Measurements from ENCODE around the gene CERS6. TPM values are rescaled to one million over a fixed set of nuclear protein-coding genes. Genes with fewer than 3 reads are reported as not detected.
A peak's percentile ranks its signal among the peaks of the same experiment; 100 is the strongest.

The CERS6 gene
- total and polyA plus RNA-seq, 8 donors = 3.2 to 18.0 (median 7.6) TPM

DNA sequence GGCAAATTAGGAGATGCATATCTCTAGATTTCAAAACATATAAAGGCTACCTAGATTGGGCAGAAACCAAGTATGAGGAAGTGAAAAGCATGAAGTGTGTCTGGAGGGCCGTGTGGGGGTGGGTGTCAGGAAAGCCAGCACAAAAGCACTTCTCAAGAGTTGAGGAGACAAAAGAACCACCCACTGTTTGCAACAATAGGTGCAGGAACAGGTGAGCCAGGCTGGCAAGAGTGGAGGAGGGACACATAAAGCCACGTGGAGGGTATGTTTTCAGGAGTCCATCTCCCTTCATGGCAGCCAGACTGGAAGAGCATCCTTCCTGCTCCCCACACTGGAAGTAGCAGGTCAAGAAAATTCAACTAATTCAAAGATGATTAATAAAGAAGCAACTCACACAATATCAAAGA, 96.4 kb downstream of the CERS6 start:
- peaks cover 0 to 5% (median 4%) of the 10 kb centered on the region in 3 donors for H3K4me1 ChIP-seq
- FAIRE-seq (no peak), ATAC-seq (peak in 1 of 4 donors; percentile 41), DNase-seq (no peak)
- intact Hi-C loops (cut with DNase I) = no loop called here
- no peaks in the 10 kb centered on the region for H3K36me3 ChIP-seq
- no peaks in the 10 kb centered on the region for H3K9me3 ChIP-seq
- no peak overlapping the region for H3K27ac ChIP-seq
- H3K27me3 ChIP-seq = no peaks in the 10 kb centered on the region
- WGBS, 2 donors = 71 to 82% methylated on average over 2 of the region's 2 CpGs
- no peak overlapping the region for H3K4me3 ChIP-seq
- TF ChIP-seq, protein P1, sequence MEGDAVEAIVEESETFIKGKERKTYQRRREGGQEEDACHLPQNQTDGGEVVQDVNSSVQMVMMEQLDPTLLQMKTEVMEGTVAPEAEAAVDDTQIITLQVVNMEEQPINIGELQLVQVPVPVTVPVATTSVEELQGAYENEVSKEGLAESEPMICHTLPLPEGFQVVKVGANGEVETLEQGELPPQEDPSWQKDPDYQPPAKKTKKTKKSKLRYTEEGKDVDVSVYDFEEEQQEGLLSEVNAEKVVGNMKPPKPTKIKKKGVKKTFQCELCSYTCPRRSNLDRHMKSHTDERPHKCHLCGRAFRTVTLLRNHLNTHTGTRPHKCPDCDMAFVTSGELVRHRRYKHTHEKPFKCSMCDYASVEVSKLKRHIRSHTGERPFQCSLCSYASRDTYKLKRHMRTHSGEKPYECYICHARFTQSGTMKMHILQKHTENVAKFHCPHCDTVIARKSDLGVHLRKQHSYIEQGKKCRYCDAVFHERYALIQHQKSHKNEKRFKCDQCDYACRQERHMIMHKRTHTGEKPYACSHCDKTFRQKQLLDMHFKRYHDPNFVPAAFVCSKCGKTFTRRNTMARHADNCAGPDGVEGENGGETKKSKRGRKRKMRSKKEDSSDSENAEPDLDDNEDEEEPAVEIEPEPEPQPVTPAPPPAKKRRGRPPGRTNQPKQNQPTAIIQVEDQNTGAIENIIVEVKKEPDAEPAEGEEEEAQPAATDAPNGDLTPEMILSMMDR (IDR thresholded peaks at IDR 0.05) = no peak

DNA sequence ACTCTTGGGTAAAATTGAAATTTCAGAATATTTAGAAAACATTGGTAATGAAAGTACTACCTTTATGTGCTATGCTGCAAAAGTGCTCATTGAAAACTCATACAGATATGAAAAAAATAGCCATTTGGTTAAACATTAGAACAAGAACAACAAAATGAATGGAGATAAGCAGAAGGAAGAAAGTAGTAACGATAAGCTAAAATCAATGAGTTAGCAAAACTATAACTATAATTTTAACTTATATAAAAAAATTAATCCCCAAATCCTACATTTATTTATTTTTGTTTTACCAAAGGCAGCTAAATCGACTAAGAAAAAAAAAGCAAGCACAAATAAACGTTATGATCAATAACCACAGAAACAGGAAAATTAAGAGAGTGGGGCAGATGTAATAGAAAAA, 99.2 kb downstream of the CERS6 start:
- H3K4me3 ChIP-seq = no peak overlapping the region
- peaks cover 0 to 5% (median 4%) of the 10 kb centered on the region in 3 donors for H3K4me1 ChIP-seq
- WGBS, 2 donors = 16 to 17% methylated on average over 3 of the region's 3 CpGs

DNA sequence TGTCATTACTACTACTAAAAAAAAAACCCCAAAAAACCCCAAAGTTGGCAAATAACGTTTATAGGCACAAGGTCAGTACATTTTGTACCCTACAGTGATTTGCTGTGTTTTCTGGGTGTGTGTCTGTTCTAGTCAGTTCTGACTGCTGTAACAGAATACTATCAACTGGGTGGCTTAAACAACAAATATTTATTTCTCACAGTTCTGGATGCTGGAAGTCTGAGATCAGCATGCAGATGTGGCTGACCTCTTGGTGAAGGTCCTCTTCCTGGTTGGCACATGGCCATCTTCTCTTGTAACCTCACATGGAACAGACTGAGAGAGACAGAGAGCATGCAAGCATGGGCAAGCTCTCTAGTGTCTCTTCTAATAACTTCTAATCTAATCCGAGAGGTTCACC, 103.1 kb downstream of the CERS6 start:
- no peaks in the 10 kb centered on the region for H3K27me3 ChIP-seq
- peak in 3 of 4 donors; percentile 34 to 71 (median 70) for ATAC-seq
- no peaks in the 10 kb centered on the region for H3K36me3 ChIP-seq
- no peak overlapping the region for H3K27ac ChIP-seq
- H3K9me3 ChIP-seq = no peaks in the 10 kb centered on the region
- H3K4me3 ChIP-seq = no peak overlapping the region
- intact Hi-C loops (cut with DNase I) = no loop called here
- 55 to 63% methylated on average over 2 of the region's 2 CpGs for WGBS, 2 donors
- peak in 2 of 6 donors; percentile 24 to 41 for DNase-seq
- H3K4me1 ChIP-seq = peaks cover 0 to 5% (median 4%) of the 10 kb centered on the region in 3 donors
- FAIRE-seq = no peak
- TF ChIP-seq, protein P1 (IDR thresholded peaks at IDR 0.05) = no peak

More for the DNA sequence above, 99.2 kb downstream of the CERS6 start:
- no peak overlapping the region for H3K27ac ChIP-seq
- H3K36me3 ChIP-seq = no peaks in the 10 kb centered on the region
- no peaks in the 10 kb centered on the region for H3K9me3 ChIP-seq
- FAIRE-seq (no peak), DNase-seq (no peak), ATAC-seq (peak in 1 of 4 donors; percentile 42)
- TF ChIP-seq, protein P1 (IDR thresholded peaks at IDR 0.05) = no peak
- intact Hi-C loops (cut with DNase I) = no loop called here
- H3K27me3 ChIP-seq = no peaks in the 10 kb centered on the region

GRCh38 chr2:168560817-168561499, 104.9 kb downstream of the CERS6 start:
- no peaks in the 10 kb centered on the region for H3K36me3 ChIP-seq
- no peaks in the 10 kb centered on the region for H3K4me1 ChIP-seq
- H3K9me3 ChIP-seq = no peaks in the 10 kb centered on the region
- H3K27me3 ChIP-seq = no peaks in the 10 kb centered on the region
- FAIRE-seq = no peak
- no peak for DNase-seq
- H3K4me3 ChIP-seq = no peak overlapping the region
- intact Hi-C loops (cut with DNase I) = no loop called here
- ATAC-seq = no peak
- 91 to 93% methylated on average over 7 of the region's 7 CpGs for WGBS, 2 donors
- H3K27ac ChIP-seq = no peak overlapping the region
- TF ChIP-seq, protein P1 (IDR thresholded peaks at IDR 0.05) = no peak

GRCh38 chr2:168561991-168562390, 105.9 kb downstream of the CERS6 start:
- TF ChIP-seq, protein P1 (IDR thresholded peaks at IDR 0.05) = no peak
- intact Hi-C loops (cut with DNase I) = no loop called here
- H3K27ac ChIP-seq = no peak overlapping the region
- no peaks in the 10 kb centered on the region for H3K27me3 ChIP-seq
- no peaks in the 10 kb centered on the region for H3K9me3 ChIP-seq
- DNase-seq (no peak), FAIRE-seq (no peak), ATAC-seq (no peak)
- 83 to 88% methylated on average over 6 of the region's 6 CpGs for WGBS, 2 donors
- H3K4me3 ChIP-seq = no peak overlapping the region
- no peaks in the 10 kb centered on the region for H3K4me1 ChIP-seq
- H3K36me3 ChIP-seq = no peaks in the 10 kb centered on the region
